Fibroblast of mammary gland (primary cell): Measurements from ENCODE around the gene MS4A6E.

Experiments used
- DNase-seq: peaks from one replicate; pipeline ENCODE4 v3.0.0-alpha.2; 2010; ENCODE audit warnings: low read depth
- H3K4me3 ChIP-seq: 2 replicates; pipeline ENCODE4 v1.5.1; 2011; ENCODE audit warnings: low read depth, mild to moderate bottlenecking, low read length, moderate library complexity; ENCODE audit not compliant: control insufficient read depth
- CTCF ChIP-seq: conservative IDR thresholded peaks from 2 replicates; pipeline ENCODE4 v1.5.1; 2011; ENCODE audit warnings: low read depth, low read length, inconsistent platforms; ENCODE audit not compliant: control insufficient read depth, insufficient read depth

Gene MS4A6E

GRCh38 chr11:60314635-60315321 is 12.3 kb upstream of the MS4A6E start:
- no peak for DNase-seq
- TF ChIP-seq CTCF: no peak
- no peak overlapping the region for H3K4me3 ChIP-seq

DNA sequence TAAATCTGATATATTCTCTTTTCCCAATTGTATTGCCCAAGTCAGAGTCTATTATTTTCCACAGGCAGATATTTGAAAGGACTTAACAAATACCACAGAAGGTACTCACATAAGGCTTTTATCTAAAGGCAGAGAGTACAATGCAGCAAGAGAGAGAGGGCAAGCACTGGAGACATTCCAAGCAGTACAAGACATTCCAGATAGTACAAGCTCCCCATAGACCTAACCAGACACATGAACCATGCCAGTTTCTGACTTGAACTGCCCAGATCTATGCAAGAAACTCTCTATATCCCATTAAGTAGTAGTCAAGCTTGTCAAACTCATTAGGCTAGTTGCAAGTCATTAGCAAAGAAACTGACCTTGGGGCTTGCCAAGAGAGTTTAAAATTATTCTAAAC is 11.2 kb upstream of the MS4A6E start:
- no peak for TF ChIP-seq CTCF
- no peak overlapping the region for H3K4me3 ChIP-seq
- DNase-seq: no peak

GRCh38 chr11:60316317-60316716 is 10.7 kb upstream of the MS4A6E start:
- DNase-seq: no peak
- TF ChIP-seq CTCF: no peak
- no peak overlapping the region for H3K4me3 ChIP-seq

GRCh38 chr11:60318726-60319125 is 8.3 kb upstream of the MS4A6E start:
- DNase-seq: no peak
- H3K4me3 ChIP-seq: no peak overlapping the region
- TF ChIP-seq CTCF: no peak

GRCh38 chr11:60321051-60321450 is 6.0 kb upstream of the MS4A6E start:
- no peak for DNase-seq
- no peak overlapping the region for H3K4me3 ChIP-seq
- no peak for TF ChIP-seq CTCF

DNA sequence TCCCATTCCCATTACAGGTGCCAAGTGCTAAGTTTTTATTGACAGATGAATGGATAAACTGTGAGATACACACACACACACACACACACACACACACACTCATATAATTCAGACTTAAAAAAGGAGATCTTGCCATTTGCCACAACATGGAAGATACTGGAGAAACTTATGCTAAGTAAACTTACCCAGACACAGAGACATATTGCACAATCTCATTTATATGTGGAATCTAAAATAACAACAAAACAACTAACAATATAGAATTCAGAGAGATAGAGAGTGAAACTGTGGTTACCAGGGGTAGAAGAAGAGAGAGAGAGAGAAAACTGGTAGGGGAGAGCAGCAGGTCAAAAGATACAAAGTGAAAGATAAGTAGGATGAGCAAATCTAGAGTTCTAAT is 1.4 kb downstream of the MS4A6E start:
- no peak for TF ChIP-seq CTCF
- no peak overlapping the region for H3K4me3 ChIP-seq
- DNase-seq: no peak

DNA sequence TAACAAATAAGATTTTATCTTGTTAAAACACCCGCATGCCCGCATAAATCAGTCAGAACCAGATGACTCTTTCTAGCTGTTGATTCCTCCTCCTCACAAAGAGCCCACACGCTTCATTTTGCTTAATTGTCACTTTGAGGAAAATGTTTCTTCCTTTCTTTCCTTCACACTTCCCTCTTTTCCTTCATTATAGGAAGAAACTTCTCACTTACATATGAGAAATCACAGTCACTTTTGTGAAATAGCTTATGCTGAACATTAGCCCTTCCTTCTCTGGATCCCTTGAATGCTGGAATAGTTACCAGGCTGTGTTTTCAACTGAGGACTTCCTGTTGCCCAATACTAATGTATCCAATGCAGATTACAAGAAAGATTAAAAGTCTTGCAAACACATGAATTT is 5.8 kb downstream of the MS4A6E start:
- no peak overlapping the region for H3K4me3 ChIP-seq
- no peak for TF ChIP-seq CTCF
- no peak for DNase-seq
